Measurements from ENCODE around the gene MED13L. TPM values are rescaled to one million over a fixed set of nuclear protein-coding genes. Genes with fewer than 3 reads are reported as not detected.

Gene MED13L
- total RNA-seq, 4 donors from 2014 or later: 158 to 247 (median 166) TPM

DNA sequence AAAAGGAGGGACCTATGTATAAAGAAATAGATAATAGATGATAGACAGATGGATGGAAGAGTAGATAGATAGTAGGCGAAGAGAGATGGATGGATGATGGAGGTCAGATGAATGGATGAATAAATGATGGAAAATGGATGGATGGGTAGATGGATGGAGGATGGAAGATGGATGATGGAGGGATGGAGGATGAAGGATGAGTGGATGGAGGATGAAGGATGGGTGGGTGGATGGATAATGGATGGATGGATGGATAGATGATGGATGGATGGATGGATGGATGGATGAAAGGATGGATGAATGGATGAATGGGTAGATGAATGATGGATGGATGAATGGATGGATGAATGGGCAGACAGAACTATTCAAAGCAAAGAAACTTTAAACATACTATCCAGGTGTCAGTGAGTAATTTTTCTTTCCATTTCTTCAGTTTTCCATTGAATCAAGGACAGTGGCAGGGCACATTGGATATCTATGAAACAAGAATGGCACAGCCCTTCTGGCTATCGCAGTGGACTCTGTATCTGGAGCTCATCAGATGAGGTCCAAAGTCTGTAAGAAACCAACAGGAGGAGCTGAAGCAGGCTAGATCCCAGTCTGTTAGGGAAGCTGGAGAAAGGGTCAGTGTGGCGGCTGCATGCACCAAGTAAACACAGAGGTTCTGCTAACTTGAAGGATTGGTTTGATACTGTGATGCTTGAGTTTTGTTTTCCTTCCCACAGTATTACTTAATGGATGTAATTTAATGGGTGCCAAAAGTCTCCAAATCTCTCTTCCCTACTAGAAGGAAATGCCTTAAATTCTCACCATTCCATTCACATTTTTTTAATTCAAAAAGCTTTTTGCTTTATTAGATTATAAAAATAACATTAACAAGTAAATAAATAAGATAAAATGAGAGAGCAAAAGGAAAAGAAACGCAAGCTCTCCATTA is 18.1 kb upstream of the MED13L start:
- intact Hi-C loops (cut with DNase I; ENCODE audit: low total_unique reads): no loop called here
- WGBS, 2 donors: 81 to 91% methylated on average over 4 of the region's 4 CpGs
- TF ChIP-seq, protein P1, sequence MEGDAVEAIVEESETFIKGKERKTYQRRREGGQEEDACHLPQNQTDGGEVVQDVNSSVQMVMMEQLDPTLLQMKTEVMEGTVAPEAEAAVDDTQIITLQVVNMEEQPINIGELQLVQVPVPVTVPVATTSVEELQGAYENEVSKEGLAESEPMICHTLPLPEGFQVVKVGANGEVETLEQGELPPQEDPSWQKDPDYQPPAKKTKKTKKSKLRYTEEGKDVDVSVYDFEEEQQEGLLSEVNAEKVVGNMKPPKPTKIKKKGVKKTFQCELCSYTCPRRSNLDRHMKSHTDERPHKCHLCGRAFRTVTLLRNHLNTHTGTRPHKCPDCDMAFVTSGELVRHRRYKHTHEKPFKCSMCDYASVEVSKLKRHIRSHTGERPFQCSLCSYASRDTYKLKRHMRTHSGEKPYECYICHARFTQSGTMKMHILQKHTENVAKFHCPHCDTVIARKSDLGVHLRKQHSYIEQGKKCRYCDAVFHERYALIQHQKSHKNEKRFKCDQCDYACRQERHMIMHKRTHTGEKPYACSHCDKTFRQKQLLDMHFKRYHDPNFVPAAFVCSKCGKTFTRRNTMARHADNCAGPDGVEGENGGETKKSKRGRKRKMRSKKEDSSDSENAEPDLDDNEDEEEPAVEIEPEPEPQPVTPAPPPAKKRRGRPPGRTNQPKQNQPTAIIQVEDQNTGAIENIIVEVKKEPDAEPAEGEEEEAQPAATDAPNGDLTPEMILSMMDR (IDR thresholded peaks at IDR 0.05): no peak
- no peak for TF ChIP-seq POLR2A (IDR thresholded peaks at IDR 0.05)
- no peak for DNase-seq (ENCODE audit: low spot score in 2 of 2)
- H3K4me3 ChIP-seq (ENCODE audit: low read depth, poor library complexity, severe bottlenecking): no peak overlapping the region

GRCh38 chr12:116294454-116295165 is 17.1 kb upstream of the MED13L start:
- 43 to 60% methylated on average over 4 of the region's 4 CpGs for WGBS, 2 donors
- intact Hi-C loops (cut with DNase I; ENCODE audit: low total_unique reads): no loop called here
- H3K4me3 ChIP-seq (ENCODE audit: low read depth, poor library complexity, severe bottlenecking): no peak overlapping the region
- TF ChIP-seq POLR2A (IDR thresholded peaks at IDR 0.05): no peak
- TF ChIP-seq, protein P1 (IDR thresholded peaks at IDR 0.05): no peak
- DNase-seq (ENCODE audit: low spot score in 2 of 2): no peak

DNA sequence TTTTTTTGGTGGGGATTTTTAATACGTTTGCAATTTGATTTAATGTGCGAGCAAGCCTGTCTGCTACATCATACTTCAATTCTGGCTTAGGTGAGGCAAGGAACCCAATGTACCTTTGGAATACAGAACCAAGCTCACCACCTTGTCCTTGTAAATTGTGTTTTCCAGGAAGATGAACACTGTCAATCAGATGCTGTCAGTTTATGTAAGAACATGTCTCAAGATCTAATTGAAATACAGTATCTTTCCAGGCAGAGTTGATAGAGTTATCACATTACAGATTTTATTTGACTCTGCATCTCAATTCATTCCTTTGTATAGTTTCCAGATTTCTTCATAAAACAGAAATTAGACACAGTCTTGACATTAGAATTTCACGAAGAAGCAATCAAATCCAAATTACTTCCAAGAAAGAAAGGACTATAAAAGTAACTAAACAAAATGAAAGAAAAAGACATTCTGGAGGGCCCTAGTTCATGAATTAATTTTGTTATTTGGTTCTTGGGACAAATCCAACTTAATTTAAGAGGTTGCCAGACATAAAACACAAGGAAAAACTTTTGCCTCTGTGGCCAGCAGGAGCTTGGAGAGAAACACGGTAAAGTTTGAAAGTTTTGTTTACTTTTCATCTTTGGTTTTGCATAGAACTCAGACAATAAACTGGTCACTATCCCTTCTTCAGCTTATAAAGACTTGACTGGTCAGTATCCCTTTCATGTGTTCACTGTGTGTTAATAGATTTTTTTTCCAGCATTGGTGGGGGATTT is 16.4 kb upstream of the MED13L start:
- intact Hi-C loops (cut with DNase I; ENCODE audit: low total_unique reads): no loop called here
- no peak overlapping the region for H3K4me3 ChIP-seq (ENCODE audit: low read depth, poor library complexity, severe bottlenecking)
- WGBS, 2 donors: 42% methylated on average over 4 of the region's 4 CpGs
- DNase-seq (ENCODE audit: low spot score in 2 of 2): no peak
- TF ChIP-seq, protein P1 (IDR thresholded peaks at IDR 0.05): no peak
- no peak for TF ChIP-seq POLR2A (IDR thresholded peaks at IDR 0.05)

GRCh38 chr12:116291218-116291617 is 13.7 kb upstream of the MED13L start:
- intact Hi-C loops (cut with DNase I; ENCODE audit: low total_unique reads): no loop called here
- H3K4me3 ChIP-seq (ENCODE audit: low read depth, poor library complexity, severe bottlenecking): no peak overlapping the region
- DNase-seq (ENCODE audit: low spot score in 2 of 2): no peak
- TF ChIP-seq, protein P1 (IDR thresholded peaks at IDR 0.05): no peak
- no peak for TF ChIP-seq POLR2A (IDR thresholded peaks at IDR 0.05)
- 84% methylated on average over 3 of the region's 3 CpGs for WGBS, 2 donors

- no peak for TF ChIP-seq POLR2A (IDR thresholded peaks at IDR 0.05)
- TF ChIP-seq, protein P1 (IDR thresholded peaks at IDR 0.05): no peak
- whole genome bisulfite sequencing, 2 donors: 92 to 95% methylated on average over 3 of the region's 3 CpGs
- intact Hi-C loops (cut with DNase I; ENCODE audit: low total_unique reads): no loop called here
Measured at GRCh38 chr12:116288735-116289134, 11.2 kb upstream of the MED13L start.

More at GRCh38 chr12:116288735-116289134, 11.2 kb upstream of the MED13L start:
- peak in 1 of 2 donors; percentile 60 for DNase-seq (ENCODE audit: low spot score in 2 of 2)
- H3K4me3 ChIP-seq (ENCODE audit: low read depth, poor library complexity, severe bottlenecking): no peak overlapping the region

Data from lower leg skin (tissue), 4 donors.